Ishikawa (cell line): ENCODE results near the gene ARHGEF17.

Experiments
- EGR1 ChIP-seq: IDR thresholded peaks from 2 replicates; pipeline ENCODE4 v1.6.1; 2012
- EP300 ChIP-seq: IDR thresholded peaks from 2 replicates; pipeline ENCODE4 v1.6.1; 2012; ENCODE audit warnings: borderline replicate concordance
- FOXM1 ChIP-seq: IDR thresholded peaks from 2 replicates; pipeline ENCODE4 v1.6.1; 2012; ENCODE audit warnings: low read depth, borderline replicate concordance
- MAX ChIP-seq: IDR thresholded peaks from 2 replicates; pipeline ENCODE4 v1.6.1; 2012
- NFIC ChIP-seq: IDR thresholded peaks from 2 replicates; pipeline ENCODE4 v1.6.1; 2012
- RAD21 ChIP-seq: IDR thresholded peaks from 2 replicates; pipeline ENCODE4 v1.6.1; 2012; ENCODE audit warnings: low read depth
- REST ChIP-seq: IDR thresholded peaks from 2 replicates; pipeline ENCODE4 v1.6.1; 2012; ENCODE audit warnings: low read depth, mild to moderate bottlenecking
- TAF1 ChIP-seq: IDR thresholded peaks from 2 replicates; pipeline ENCODE4 v1.6.1; 2012; ENCODE audit warnings: low read depth, mild to moderate bottlenecking
- TCF12 ChIP-seq: IDR thresholded peaks from 2 replicates; pipeline ENCODE4 v1.6.1; 2012; ENCODE audit warnings: low read depth
- YY1 ChIP-seq: IDR thresholded peaks from 2 replicates; pipeline ENCODE4 v1.6.1; 2012; ENCODE audit warnings: low read depth
- ZBTB7A ChIP-seq: IDR thresholded peaks from 2 replicates; pipeline ENCODE4 v1.6.1; 2012; ENCODE audit warnings: low read depth
- TF ChIP-seq, protein P1 (sequence below): IDR thresholded peaks from 2 replicates; pipeline ENCODE4 v1.6.1; 2012

- TF ChIP-seq EP300 = no peak
- TF ChIP-seq YY1 = no peak
- no peak for TF ChIP-seq REST
- no peak for TF ChIP-seq MAX
- TF ChIP-seq RAD21 = no peak
- TF ChIP-seq NFIC = no peak
- TF ChIP-seq EGR1 = no peak
- TF ChIP-seq FOXM1 = no peak
- TF ChIP-seq TAF1 = no peak
- no peak for TF ChIP-seq TCF12
- TF ChIP-seq, protein P1, sequence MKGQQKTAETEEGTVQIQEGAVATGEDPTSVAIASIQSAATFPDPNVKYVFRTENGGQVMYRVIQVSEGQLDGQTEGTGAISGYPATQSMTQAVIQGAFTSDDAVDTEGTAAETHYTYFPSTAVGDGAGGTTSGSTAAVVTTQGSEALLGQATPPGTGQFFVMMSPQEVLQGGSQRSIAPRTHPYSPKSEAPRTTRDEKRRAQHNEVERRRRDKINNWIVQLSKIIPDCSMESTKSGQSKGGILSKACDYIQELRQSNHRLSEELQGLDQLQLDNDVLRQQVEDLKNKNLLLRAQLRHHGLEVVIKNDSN = no peak
- no peak for TF ChIP-seq ZBTB7A
Observed at GRCh38 chr11:73280626-73281025, 27.4 kb upstream of the ARHGEF17 start.
